NCI-H1694 treated with DMSO at 0.1 percent for 48 hours (cell line): ENCODE results near the gene CDCA3.

Experiments
- DNase-seq: peaks from one replicate; lab custom pipeline; 2025; lab: John Stamatoyannopoulos, UW

The CDCA3 gene

GRCh38 chr12:6852651-6853354 is 1.7 kb upstream of the CDCA3 start:
- DNase-seq, result peak; percentile 82

DNA sequence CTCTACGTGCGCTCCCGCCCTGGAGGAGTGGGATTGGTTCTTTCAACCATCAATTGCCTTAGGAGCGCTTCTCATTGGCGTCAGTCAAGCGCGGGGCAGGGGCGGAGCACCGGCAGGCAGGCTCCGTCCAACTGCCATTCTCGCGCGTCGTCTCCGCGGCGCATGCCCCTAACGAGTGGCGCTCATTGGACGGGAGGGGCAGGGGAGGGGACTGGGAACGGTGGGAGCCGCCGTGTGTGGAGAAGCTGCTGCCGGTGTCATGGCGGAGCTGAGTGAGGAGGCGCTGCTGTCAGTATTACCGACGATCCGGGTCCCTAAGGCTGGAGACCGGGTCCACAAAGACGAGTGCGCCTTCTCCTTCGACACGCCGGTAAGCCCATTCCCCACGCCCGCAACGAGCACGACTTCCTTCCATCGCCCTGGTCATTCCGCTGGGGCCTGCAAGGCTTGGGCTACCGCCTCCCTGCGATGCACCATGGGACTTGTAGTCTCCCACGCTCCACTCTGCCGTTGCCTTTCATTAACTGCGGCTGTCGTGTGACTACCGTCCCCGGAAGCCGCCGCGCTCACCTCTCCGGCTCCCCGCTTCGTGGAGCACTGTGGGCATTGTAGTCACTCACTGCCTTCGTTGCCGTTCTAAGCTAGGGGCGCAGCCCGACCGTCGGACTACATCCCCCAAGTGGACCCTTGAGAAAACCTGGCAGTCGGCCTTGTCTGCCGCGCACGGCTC is 1.0 kb upstream of the CDCA3 start, which contains the start of gene USP5:
Gene USP5, plus strand, starts transcription at position 230 of the 730 bp plus-strand sequence. Its CDS starts 30 bp downstream, at position 260.
- DNase-seq, result peak; percentile 100

DNA sequence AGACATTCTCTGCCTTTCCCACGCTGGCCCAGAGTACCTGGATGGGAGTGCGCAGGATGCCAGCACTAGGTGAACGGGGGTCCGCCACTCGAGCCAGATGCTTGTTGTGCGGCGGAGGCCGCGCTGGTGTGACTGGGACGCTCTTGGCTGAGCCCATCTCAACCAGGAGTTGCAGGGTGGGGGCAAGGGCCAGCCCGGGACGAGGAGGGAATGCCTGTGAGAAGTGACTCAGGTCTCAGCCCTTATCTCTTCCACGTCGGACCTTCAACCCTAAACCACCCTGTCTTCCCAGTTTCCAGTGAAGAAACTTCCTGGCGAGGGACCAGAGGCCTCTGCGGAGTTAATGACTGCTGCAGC is 312 bp downstream of the CDCA3 start:
- no peak for DNase-seq

DNA sequence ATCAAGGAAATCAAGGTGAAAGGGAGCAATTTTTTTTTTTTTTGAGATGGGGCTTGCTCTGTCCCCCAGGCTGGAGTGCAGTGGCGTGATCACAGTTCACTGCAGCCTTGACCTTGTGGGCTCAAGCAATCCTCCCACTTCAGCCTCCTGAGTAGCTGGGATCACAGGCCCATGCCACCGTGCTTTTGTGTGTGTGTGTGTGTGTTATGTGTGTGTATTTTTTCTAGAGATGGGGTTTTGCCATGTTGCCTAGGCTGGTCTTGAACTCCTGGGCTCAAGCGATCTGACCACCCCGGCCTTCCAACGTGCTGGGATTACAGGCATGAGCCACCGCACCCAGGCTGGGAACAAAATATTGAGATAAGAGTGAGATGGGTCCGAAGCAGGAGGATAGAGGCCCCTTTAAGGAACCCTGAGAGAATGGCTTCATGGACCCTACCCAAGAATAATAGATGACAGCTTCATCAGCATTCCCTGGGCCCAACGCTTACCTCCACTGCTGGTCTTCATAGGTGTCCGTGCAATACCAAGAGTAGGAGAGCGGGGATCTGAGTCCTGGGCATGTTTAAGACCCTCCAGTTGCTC is 1.0 kb downstream of the CDCA3 start:
- DNase-seq, result no peak

GRCh38 chr12:6849427-6849826 is 1.7 kb downstream of the CDCA3 start:
- DNase-seq, result no peak

DNA sequence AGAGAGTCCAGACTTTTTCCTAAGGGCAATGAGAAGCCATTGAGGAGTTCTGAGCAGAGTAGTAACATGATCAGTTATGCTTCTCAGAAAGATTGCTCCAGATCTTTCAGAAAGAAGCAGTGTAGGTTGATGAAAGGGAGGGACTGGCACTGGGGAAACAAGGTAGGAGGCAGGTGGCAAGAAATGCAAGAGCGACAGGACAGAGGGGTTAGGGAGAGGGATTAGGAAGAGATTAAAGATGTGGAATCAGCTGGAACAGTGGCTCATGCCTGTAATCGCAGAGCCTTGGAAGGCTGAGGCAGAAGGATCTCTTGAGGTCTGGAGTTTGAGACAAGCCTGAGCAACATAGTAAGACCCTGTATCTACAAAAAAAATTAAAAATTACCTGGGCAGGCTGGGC is 3.4 kb downstream of the CDCA3 start:
- no peak for DNase-seq

- DNase-seq, result no peak
These were observed 4.7 kb downstream of the CDCA3 start for GRCh38 chr12:6846316-6846869.

DNA sequence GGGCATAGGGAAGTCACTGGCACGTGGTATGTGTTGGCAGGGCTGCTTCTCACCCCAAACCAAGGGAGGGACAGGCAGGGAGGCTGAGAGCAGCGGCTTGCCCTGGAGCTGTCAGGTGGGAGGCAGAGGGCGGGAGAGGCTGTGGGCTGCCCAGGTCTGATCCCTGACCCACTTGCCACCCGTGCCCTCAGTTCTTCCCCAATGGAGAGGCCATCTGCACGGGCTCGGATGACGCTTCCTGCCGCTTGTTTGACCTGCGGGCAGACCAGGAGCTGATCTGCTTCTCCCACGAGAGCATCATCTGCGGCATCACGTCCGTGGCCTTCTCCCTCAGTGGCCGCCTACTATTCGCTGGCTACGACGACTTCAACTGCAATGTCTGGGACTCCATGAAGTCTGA is 5.7 kb downstream of the CDCA3 start:
- DNase-seq, result no peak

GRCh38 chr12:6843118-6843902 is 7.8 kb downstream of the CDCA3 start:
- no peak for DNase-seq

DNA sequence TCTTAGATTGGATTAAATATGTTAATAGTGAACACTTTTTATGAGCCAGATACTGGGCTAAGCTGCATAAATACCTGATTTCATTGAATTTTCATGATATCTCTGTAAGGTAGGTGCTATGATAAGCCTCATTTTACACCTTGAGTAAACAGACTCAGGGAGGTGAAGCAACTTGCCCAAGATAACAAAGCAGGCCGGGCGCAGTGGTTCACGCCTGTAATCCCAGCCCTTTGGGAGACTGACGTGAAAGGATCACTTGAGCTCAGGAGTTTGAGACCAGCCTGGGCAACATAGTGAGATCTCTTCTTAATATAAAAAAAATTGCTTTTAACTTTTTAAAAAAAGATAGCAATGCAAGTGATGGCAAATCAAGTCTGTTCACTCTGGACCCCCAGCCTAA is 9.0 kb downstream of the CDCA3 start:
- DNase-seq, result no peak

- no peak for DNase-seq
These were observed 10.1 kb downstream of the CDCA3 start, which contains the start of gene GNB3 for GRCh38 chr12:6840761-6841515. TSS of gene GNB3 (plus strand) at chr12:6840925. CDS start at chr12:6841288, 363 bp downstream.

- DNase-seq, result no peak
These were observed 10.8 kb downstream of the CDCA3 start for GRCh38 chr12:6840330-6840729.

- DNase-seq, result no peak
These were observed 11.4 kb downstream of the CDCA3 start for GRCh38 chr12:6839482-6840201.

DNA sequence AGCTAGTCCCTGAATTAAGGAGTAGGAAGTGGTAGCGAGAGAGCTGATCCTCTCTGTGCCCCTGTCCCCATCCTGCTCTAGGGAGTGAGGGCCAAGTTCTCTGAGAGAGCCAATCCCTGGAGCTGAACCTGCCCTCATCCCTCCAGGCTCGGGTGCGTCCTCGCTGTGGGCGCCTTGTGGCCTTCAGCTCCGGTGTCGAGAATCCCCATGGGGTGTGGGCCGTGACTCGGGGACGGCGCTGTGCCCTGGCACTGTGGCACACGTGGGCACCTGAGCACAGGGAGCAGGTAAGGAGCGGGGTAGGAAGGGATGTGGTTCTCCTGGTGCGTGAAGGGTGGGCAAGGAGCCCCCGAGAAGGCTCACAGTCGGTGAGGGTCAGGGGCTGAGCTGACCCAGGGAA is 12.2 kb downstream of the CDCA3 start:
- no peak for DNase-seq

DNA sequence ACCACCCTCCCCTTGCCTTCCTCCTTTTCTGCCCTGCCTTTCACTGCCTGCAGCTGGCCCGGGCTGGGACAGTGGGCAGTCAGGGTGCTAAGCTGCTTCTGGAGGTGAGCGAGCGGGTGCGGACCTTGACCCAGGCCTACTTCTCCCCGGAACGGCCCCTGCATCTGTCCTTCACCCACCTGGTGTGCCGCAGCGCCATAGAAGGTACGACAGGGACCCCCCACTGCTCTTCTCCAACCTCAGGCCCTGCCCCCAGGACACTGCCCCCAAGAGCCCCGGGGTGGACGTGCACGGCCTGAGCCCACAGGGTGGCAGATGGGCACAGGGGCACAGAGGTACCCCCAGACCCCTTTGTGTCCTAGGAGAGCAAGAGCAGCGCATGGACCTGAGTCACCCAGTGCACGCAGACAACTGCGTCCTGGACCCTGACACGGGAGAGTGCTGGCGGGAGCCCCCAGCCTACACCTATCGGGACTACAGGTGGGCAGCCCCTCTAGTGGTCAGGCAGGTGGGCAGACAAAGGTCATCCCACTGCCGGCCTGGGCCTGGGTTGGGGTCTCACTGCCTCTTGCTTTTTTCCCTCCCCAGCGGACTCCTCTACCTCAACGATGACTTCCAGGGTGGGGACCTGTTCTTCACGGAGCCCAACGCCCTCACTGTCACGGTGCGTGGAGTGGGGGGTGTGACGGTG is 13.6 kb downstream of the CDCA3 start:
- no peak for DNase-seq

DNA sequence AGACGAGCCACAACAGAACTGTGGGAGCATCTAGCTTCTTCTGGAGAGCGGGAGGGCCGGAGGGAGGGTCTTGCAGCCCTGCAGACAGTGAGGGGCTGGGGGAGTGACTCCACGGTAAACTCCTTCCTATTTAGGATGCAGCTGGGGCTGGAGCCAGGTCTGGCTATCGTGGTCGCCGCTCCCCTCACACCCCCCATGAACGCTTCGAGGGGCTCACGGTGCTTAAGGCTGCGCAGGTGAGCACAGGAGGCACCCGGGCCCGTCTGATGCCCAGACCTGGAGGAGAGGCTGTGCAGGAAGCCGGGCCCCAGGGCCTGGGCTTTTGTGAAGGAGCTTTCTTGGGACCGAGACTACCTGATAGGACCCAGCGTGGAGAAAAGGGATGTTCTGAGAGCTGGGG is 14.2 kb downstream of the CDCA3 start:
- no peak for DNase-seq

DNA sequence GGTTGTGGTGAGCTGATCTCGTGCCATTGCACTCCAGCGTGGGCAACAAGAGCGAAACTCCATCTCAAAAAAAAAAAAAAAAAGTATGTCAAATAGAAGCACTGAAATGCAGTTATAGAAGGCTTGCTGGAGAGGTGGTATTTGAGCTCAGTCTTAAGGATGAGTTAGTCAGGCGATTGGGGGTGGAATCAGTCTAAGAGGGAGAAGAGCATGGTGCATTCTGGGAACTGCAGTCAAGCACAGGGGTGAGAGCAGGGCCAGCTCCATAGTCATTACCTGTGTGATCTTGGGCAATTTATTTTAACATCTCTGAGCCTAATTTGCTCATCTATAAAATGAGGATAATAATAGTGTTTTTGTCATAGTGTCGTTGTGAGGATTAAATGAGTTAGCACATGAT is 16.2 kb downstream of the CDCA3 start:
- no peak for DNase-seq

DNA sequence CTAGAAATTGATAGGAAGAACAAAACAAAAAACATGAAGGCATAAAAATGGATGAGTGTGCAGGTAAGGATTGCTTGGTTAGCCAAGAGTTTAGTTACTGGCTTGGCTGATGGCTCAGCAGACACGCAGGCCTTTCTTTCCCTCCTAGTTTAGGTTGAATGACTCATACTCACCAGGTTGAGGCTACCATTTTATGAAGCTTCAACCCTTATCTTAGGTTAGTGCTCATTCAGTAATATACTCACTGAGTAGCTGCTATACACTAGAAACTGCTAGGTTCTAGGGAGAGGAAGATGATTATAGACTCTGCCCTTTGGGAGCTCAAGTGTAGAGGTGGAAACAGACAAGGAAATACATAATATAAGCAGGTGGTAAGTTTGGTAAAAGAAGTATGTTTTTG is 16.8 kb downstream of the CDCA3 start:
- no peak for DNase-seq

DNA sequence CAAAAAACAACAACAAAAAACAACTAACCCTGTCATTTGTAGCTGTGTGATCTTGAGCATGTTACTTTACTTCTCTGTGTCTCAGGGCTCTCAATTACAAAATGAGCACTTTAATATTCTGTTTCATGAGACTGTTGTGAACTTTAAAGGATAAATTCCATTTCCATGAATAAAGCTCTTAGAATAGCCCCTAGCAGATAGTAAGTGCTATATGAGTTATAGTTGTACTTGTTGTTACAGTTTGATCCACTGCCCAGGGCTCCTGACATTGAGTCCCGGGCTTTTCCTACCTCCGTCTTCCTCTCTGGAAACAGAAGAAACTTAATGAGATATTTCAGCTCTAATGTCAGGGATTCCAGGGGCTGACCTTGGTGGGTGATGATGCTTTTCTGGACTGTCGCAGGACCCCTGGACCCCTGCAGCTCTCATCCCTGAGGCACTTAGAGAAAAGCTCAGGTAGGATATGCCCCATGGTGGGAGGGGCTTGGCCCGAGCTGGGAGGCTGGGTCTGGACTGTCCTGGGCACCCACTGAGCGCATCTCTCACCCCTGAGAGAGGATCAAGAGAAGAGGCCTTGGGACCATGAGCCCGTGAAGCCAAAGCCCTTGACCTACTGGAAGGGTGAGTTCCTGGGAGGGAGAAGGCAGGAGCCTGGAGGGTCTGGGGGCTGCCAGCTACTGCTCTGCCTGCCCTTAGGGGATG is 17.7 kb downstream of the CDCA3 start:
- DNase-seq, result no peak
